ELR (cell line): ENCODE data around the gene S100G.

Experiments
- DNase-seq: peaks from one replicate; pipeline ENCODE4 v3.0.0-alpha.2; 2015; ENCODE audit warnings: low read depth

S100G gene

GRCh38 chrX:16651391-16652024 is 1.6 kb downstream of the S100G start:
- DNase-seq = no peak

- DNase-seq = peak; percentile 30
These were observed 3.5 kb downstream of the S100G start for GRCh38 chrX:16653424-16653823.

GRCh38 chrX:16654093-16654492 is 4.1 kb downstream of the S100G start:
- DNase-seq = no peak

- peak; percentile 87 for DNase-seq
These were observed 8.3 kb downstream of the S100G start for GRCh38 chrX:16658284-16658683.

- DNase-seq = no peak
These were observed 9.4 kb downstream of the S100G start for GRCh38 chrX:16659321-16659720.

GRCh38 chrX:16661495-16661894 is 11.5 kb downstream of the S100G start:
- no peak for DNase-seq

GRCh38 chrX:16662402-16662801 is 12.4 kb downstream of the S100G start:
- no peak for DNase-seq

GRCh38 chrX:16664074-16664473 is 14.1 kb downstream of the S100G start:
- DNase-seq = peak; percentile 50

GRCh38 chrX:16664626-16665025 is 14.7 kb downstream of the S100G start:
- DNase-seq = peak; percentile 16

GRCh38 chrX:16665089-16665488 is 15.1 kb downstream of the S100G start:
- peak; percentile 62 for DNase-seq

GRCh38 chrX:16666541-16666940 is 16.6 kb downstream of the S100G start:
- peak; percentile 61 for DNase-seq

- DNase-seq = peak; percentile 58
These were observed 21.0 kb downstream of the S100G start for GRCh38 chrX:16671005-16671404.

- no peak for DNase-seq
These were observed 28.7 kb downstream of the S100G start for GRCh38 chrX:16678689-16679088.

GRCh38 chrX:16683007-16683664 is 33.2 kb downstream of the S100G start:
- DNase-seq = no peak

- no peak for DNase-seq
These were observed 37.6 kb downstream of the S100G start for GRCh38 chrX:16687514-16687913.

- DNase-seq = peak; percentile 58
These were observed 45.2 kb downstream of the S100G start for GRCh38 chrX:16695079-16695676.

GRCh38 chrX:16696956-16697355 is 47.0 kb downstream of the S100G start:
- DNase-seq = no peak

- no peak for DNase-seq
These were observed 49.4 kb downstream of the S100G start for GRCh38 chrX:16699389-16699788.

- peak; percentile 8 for DNase-seq
These were observed 50.8 kb downstream of the S100G start for GRCh38 chrX:16700734-16701133.

- no peak for DNase-seq
These were observed 53.0 kb downstream of the S100G start for GRCh38 chrX:16702700-16703599.
